BLaER1 treated with 17β-estradiol and CSF1 and Interleukin-3, amounts not matched to agents 10 nM and 100 nM (cell line): ENCODE measurements around the gene OPCML.
A peak's percentile ranks its signal among the peaks of the same experiment; 100 is the strongest.

ENCODE experiments used
- H3K27ac ChIP-seq, 11 experiments: shearing (Covaris generic); formaldehyde crosslinking; 2 replicates each; pipeline ENCODE4 v1.8.1; 2022
- H3K27me3 ChIP-seq, 11 experiments: shearing (Covaris generic); formaldehyde crosslinking; 2 replicates each; pipeline ENCODE4 v1.8.1; 2022
- H3K36me3 ChIP-seq, 11 experiments: shearing (Covaris generic); formaldehyde crosslinking; 2 replicates each; pipeline ENCODE4 v1.8.1; 2022
- H3K4me1 ChIP-seq, 10 experiments: shearing (Covaris generic); formaldehyde crosslinking; 2 replicates each; pipeline ENCODE4 v1.8.1; 2022
- H3K4me2 ChIP-seq, 11 experiments: shearing (Covaris generic); formaldehyde crosslinking; 2 replicates each; pipeline ENCODE4 v1.8.1; 2022
- H3K4me3 ChIP-seq, 10 experiments: shearing (Covaris generic); formaldehyde crosslinking; 2 replicates each; pipeline ENCODE4 v1.8.1; 2022
- H3K9ac ChIP-seq, 11 experiments: shearing (Covaris generic); formaldehyde crosslinking; 2 replicates each; pipeline ENCODE4 v1.8.1; 2022
- H3K9me3 ChIP-seq, 11 experiments: shearing (Covaris generic); formaldehyde crosslinking; replicated peaks in 1 of 11; 2 replicates each; pipeline ENCODE4 v1.8.1; 2022
- H4K20me1 ChIP-seq, 11 experiments: shearing (Covaris generic); formaldehyde crosslinking; 2 replicates each; pipeline ENCODE4 v1.8.1; 2022
- Cebpa-rat ChIP-seq, 11 experiments: shearing (Covaris generic); IDR thresholded peaks; 2 replicates each; pipeline ENCODE4 v1.8.1; 2022

The OPCML gene

GRCh38 chr11:132881622-132882021 lies 650.7 kb downstream of the OPCML start:
- TF ChIP-seq Cebpa-rat (IDR thresholded peaks at IDR 0.05): no peak
- H3K4me1 ChIP-seq: peaks cover 0 to 8% (median 6%) of the 10 kb centered on the region in 10 experiments; a peak in 10 of 20 replicates
- H3K36me3 ChIP-seq: no peaks in the 10 kb centered on the region
- 0 out of 22 replicates have a peak, but pooled peaks cover 0 to 6% (median 0%) of the 10 kb centered on the region in 11 experiments for H3K9me3 ChIP-seq
- H3K4me3 ChIP-seq: no peak overlapping the region
- H3K27me3 ChIP-seq: no peaks in the 10 kb centered on the region
- no peaks in the 10 kb centered on the region for H4K20me1 ChIP-seq
- no peak overlapping the region for H3K9ac ChIP-seq
- H3K27ac ChIP-seq: no peak overlapping the region
- H3K4me2 ChIP-seq: no peak overlapping the region

DNA sequence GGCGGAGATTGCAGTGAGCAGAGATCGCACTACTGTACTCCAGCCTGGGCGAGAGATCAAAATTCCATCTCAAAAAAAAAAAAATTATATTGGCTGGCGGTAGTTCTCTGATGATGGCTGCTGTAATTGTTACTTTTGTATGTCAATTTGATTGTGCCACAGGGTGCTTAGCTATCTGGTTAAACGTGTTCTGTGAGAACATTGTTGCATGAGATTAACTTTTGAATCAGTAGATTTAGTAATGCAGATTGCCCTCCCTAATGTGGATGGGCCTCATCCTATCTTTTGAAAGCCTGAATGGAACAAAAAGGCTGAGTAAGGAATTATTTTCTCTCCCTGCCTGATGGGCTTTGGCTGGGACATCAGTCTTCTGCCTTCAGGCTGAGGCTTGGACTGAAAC lies 654.2 kb downstream of the OPCML start:
- Histone ChIP-seq H3K9ac (no peak overlapping the region), H3K4me2 (no peak overlapping the region), H3K4me1 (peaks cover 0 to 11% (median 8%) of the 10 kb centered on the region in 10 experiments; a peak in 10 of 20 replicates), H4K20me1 (no peaks in the 10 kb centered on the region), H3K9me3 (0 out of 22 replicates have a peak, but pooled peaks cover 0 to 6% (median 0%) of the 10 kb centered on the region in 11 experiments), H3K4me3 (no peak overlapping the region), H3K36me3 (no peaks in the 10 kb centered on the region), H3K27ac (no peak overlapping the region), H3K27me3 (no peaks in the 10 kb centered on the region)
- no peak for TF ChIP-seq Cebpa-rat (IDR thresholded peaks at IDR 0.05)

GRCh38 chr11:132876705-132877104 lies 655.6 kb downstream of the OPCML start:
- no peaks in the 10 kb centered on the region for H3K27me3 ChIP-seq
- H3K4me2 ChIP-seq: peak overlapping the region in 7 of 11 experiments; percentile 12 to 61 (median 48); a peak in 13 of 22 replicates
- no peaks in the 10 kb centered on the region for H4K20me1 ChIP-seq
- no peak for TF ChIP-seq Cebpa-rat (IDR thresholded peaks at IDR 0.05)
- no peak overlapping the region for H3K4me3 ChIP-seq
- no peaks in the 10 kb centered on the region for H3K36me3 ChIP-seq
- H3K4me1 ChIP-seq: peaks cover 0 to 11% (median 8%) of the 10 kb centered on the region in 10 experiments; a peak in 10 of 20 replicates
- H3K9ac ChIP-seq: no peak overlapping the region
- no peak overlapping the region for H3K27ac ChIP-seq
- 0 out of 22 replicates have a peak, but pooled peaks cover 0 to 6% (median 0%) of the 10 kb centered on the region in 11 experiments for H3K9me3 ChIP-seq

DNA sequence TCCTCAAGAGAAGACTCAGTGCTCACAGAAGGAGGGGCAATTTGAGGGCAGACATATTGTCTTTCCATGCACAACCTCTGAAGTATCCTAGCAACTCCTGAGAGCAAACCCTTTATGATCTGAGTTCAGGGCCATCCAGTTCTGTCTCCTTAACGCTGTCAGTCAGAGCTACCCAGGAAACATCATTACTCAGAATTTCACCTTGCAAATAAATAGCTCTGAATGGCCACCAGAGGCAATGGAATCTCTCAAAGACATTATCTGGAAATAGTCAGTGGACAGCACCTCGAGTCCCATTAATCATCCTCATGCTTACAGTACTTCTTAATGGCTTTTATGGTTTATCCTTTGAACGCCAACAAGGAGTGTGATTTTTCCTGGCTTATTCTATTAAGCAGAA lies 656.1 kb downstream of the OPCML start:
- Histone ChIP-seq H3K9ac (no peak overlapping the region), H3K36me3 (no peaks in the 10 kb centered on the region), H3K27ac (no peak overlapping the region), H3K4me2 (peak overlapping the region in 4 of 11 experiments; percentile 41 to 61 (median 60); a peak in 7 of 22 replicates), H3K4me1 (peaks cover 0 to 11% (median 8%) of the 10 kb centered on the region in 10 experiments; a peak in 10 of 20 replicates), H3K27me3 (no peaks in the 10 kb centered on the region), H3K4me3 (no peak overlapping the region), H3K9me3 (0 out of 22 replicates have a peak, but pooled peaks cover 0 to 6% (median 0%) of the 10 kb centered on the region in 11 experiments), H4K20me1 (no peaks in the 10 kb centered on the region)
- no peak for TF ChIP-seq Cebpa-rat (IDR thresholded peaks at IDR 0.05)

DNA sequence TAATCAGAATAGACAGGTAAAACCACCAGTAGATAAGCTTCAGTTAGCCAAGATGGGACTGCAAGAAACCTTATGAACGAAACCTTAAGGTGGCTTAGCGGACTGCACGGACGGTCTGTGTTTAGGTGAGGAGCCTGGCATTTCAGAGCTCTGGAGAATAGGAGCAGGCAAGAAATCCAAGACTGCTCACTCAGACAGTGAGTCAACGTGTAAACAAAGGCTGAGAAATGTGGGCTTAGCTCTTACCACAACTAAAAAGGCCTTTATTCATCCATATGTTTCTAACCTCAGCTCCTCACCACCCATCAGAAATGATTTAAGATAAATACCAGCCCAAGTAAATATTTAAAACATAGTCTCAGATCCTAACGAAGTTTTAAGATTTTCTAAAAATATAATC lies 657.7 kb downstream of the OPCML start:
- H4K20me1 ChIP-seq: no peaks in the 10 kb centered on the region
- H3K27me3 ChIP-seq: no peaks in the 10 kb centered on the region
- H3K36me3 ChIP-seq: no peaks in the 10 kb centered on the region
- peaks cover 0 to 11% (median 8%) of the 10 kb centered on the region in 10 experiments; a peak in 10 of 20 replicates for H3K4me1 ChIP-seq
- no peak overlapping the region for H3K4me2 ChIP-seq
- no peak overlapping the region for H3K9ac ChIP-seq
- no peak overlapping the region for H3K27ac ChIP-seq
- H3K4me3 ChIP-seq: no peak overlapping the region
- no peak for TF ChIP-seq Cebpa-rat (IDR thresholded peaks at IDR 0.05)
- 0 out of 22 replicates have a peak, but pooled peaks cover 0 to 6% (median 0%) of the 10 kb centered on the region in 11 experiments for H3K9me3 ChIP-seq

- Histone ChIP-seq H3K27ac (no peak overlapping the region), H3K27me3 (no peaks in the 10 kb centered on the region), H3K4me1 (peaks cover 0 to 11% (median 8%) of the 10 kb centered on the region in 10 experiments; a peak in 10 of 20 replicates), H3K9me3 (0 out of 22 replicates have a peak, but pooled peaks cover 0 to 6% (median 0%) of the 10 kb centered on the region in 11 experiments), H3K4me3 (no peak overlapping the region), H4K20me1 (no peaks in the 10 kb centered on the region), H3K36me3 (no peaks in the 10 kb centered on the region), H3K9ac (no peak overlapping the region), H3K4me2 (no peak overlapping the region)
- no peak for TF ChIP-seq Cebpa-rat (IDR thresholded peaks at IDR 0.05)
These were observed 658.5 kb downstream of the OPCML start for GRCh38 chr11:132873841-132874240.

DNA sequence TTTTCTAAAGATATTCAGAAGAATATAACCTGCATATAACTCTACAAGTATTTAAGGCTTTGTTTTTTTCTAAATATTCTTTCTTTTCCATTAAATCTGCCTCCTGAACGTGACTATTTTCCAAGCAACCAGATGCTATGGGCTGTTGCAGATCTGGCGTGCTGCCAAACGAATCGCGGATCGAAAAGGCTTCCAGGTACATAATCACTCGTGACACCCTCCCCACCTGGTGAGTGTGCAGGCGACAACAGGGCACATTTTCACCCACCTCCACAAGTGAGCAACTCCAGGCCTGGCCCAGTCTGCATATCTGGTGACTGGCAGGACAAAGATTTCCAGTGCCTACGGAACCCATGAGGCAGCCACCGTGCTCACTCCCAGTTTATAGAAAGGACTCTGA lies 660.1 kb downstream of the OPCML start:
- Histone ChIP-seq H3K27ac (no peak overlapping the region), H3K4me3 (no peak overlapping the region), H3K4me1 (peaks cover 0 to 9% (median 7%) of the 10 kb centered on the region in 10 experiments; a peak in 10 of 20 replicates), H3K36me3 (no peaks in the 10 kb centered on the region), H3K27me3 (no peaks in the 10 kb centered on the region), H4K20me1 (no peaks in the 10 kb centered on the region), H3K4me2 (no peak overlapping the region), H3K9ac (no peak overlapping the region), H3K9me3 (no peaks in the 10 kb centered on the region)
- no peak for TF ChIP-seq Cebpa-rat (IDR thresholded peaks at IDR 0.05)

DNA sequence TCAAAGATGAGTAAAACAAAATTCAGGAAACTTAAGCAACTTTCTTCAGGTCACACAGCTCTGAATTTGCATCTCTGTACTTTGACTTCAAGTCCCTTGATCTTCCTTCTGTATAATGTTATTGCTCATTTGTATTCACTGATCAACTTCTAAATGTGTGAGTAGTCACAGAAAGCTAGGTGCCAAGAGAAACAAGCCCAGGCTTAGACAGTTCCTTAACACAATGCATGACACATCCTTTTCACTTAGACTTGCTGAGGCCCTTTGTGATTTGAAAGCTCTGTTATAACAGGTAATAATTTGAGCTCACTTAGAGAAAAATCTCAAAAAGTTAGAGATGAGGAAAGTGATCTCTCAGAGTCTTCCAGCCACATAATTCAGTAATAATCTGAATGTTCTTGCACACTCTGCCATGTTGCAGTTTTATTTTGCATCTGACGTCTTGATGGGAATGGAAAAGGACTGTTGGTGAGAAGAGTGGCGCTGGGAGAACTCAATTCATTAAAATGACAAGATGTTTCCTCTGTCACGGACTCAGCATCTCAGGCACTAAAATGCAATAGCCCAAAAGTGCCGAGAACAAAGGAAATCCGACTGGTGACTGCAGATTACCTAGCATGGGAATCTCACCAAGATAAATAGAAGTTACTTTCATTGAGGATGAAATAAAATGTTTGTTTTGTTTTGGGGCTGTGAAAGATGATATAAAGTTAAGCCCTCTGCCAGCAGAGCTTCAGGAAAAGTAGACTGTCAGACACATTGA lies 665.3 kb downstream of the OPCML start:
- no peaks in the 10 kb centered on the region for H4K20me1 ChIP-seq
- no peak overlapping the region for H3K4me3 ChIP-seq
- H3K9ac ChIP-seq: no peak overlapping the region
- TF ChIP-seq Cebpa-rat (IDR thresholded peaks at IDR 0.05): no peak
- H3K4me2 ChIP-seq: no peak overlapping the region
- H3K4me1 ChIP-seq: 0 out of 20 replicates have a peak, but pooled peaks cover 0 to 7% (median 0%) of the 10 kb centered on the region in 10 experiments
- no peak overlapping the region for H3K27ac ChIP-seq
- no peaks in the 10 kb centered on the region for H3K36me3 ChIP-seq
- H3K27me3 ChIP-seq: no peaks in the 10 kb centered on the region
- no peaks in the 10 kb centered on the region; a peak in 2 of 22 replicates for H3K9me3 ChIP-seq

GRCh38 chr11:132865623-132866022 lies 666.7 kb downstream of the OPCML start:
- Histone ChIP-seq H3K36me3 (no peaks in the 10 kb centered on the region), H4K20me1 (no peaks in the 10 kb centered on the region), H3K4me3 (no peak overlapping the region), H3K27me3 (no peaks in the 10 kb centered on the region), H3K9me3 (no peaks in the 10 kb centered on the region; a peak in 2 of 22 replicates), H3K4me2 (0 out of 22 replicates have a peak overlapping the region, but pooled peaks of 1 of the 11 experiments have one; percentile 17), H3K9ac (no peak overlapping the region), H3K27ac (no peak overlapping the region), H3K4me1 (0 out of 20 replicates have a peak, but pooled peaks cover 0 to 7% (median 0%) of the 10 kb centered on the region in 10 experiments)
- no peak for TF ChIP-seq Cebpa-rat (IDR thresholded peaks at IDR 0.05)
